HepG2 (cell line): ENCODE results near the gene SART1. TPM values are rescaled to one million over a fixed set of nuclear protein-coding genes. Genes with fewer than 3 reads are reported as not detected.

ENCODE experiments used
- DR1 ChIP-seq: sonication (generic); formaldehyde crosslinking; IDR thresholded peaks from 2 replicates; pipeline ENCODE4 v1.8.0; 2021; ENCODE audit warnings: mild to moderate bottlenecking, missing genetic modification reagents, inconsistent platforms
- LRRFIP1 ChIP-seq: sonication (generic); formaldehyde crosslinking; conservative IDR thresholded peaks from 2 replicates; pipeline ENCODE4 v1.4.0; 2020; ENCODE audit warnings: missing genetic modification reagents
- MED8 ChIP-seq: sonication (generic); formaldehyde crosslinking; IDR thresholded peaks from 2 replicates; pipeline ENCODE4 v1.8.1; 2023; ENCODE audit warnings: mild to moderate bottlenecking, missing genetic modification reagents; ENCODE audit not compliant: insufficient replicate concordance
- POLR2AphosphoS5 ChIP-seq: IDR thresholded peaks from 2 replicates; pipeline ENCODE4 v1.6.1; 2012; ENCODE audit warnings: low read depth, low read length
- RFX1 ChIP-seq: fragments of 450-650 bp; IDR thresholded peaks from 2 replicates; pipeline ENCODE4 v1.6.1; 2017
- RXRA ChIP-seq: sonication (generic); formaldehyde crosslinking; IDR thresholded peaks from 2 replicates; pipeline ENCODE4 v1.5.1; 2020; ENCODE audit warnings: missing genetic modification reagents
- SCMH1 ChIP-seq: sonication (generic); formaldehyde crosslinking; IDR thresholded peaks from 2 replicates; pipeline ENCODE4 v1.9.0; 2021; ENCODE audit warnings: missing genetic modification reagents, mild to moderate bottlenecking, borderline replicate concordance
- SNAPC5 ChIP-seq: sonication (generic); formaldehyde crosslinking; IDR thresholded peaks from 2 replicates; pipeline ENCODE4 v1.8.1; 2023; ENCODE audit warnings: mild to moderate bottlenecking, missing genetic modification reagents, borderline replicate concordance
- TGIF2 ChIP-seq: IDR thresholded peaks from 2 replicates; pipeline ENCODE4 v1.6.1; 2016; ENCODE audit warnings: control low read depth, missing compliant biosample characterization
- THYN1 ChIP-seq: sonication (generic); formaldehyde crosslinking; IDR thresholded peaks from 2 replicates; pipeline ENCODE4 v1.8.1; 2023; ENCODE audit warnings: low read depth, mild to moderate bottlenecking, moderate library complexity, missing genetic modification reagents, borderline replicate concordance
- ZNF275 ChIP-seq: sonication (generic); formaldehyde crosslinking; IDR thresholded peaks from 2 replicates; pipeline ENCODE4 v1.8.0; 2022; ENCODE audit warnings: missing genetic modification reagents, mild to moderate bottlenecking, inconsistent platforms, borderline replicate concordance
- ZNF317 ChIP-seq: sonication (generic); formaldehyde crosslinking; IDR thresholded peaks from 2 replicates; pipeline ENCODE4 v1.5.0; 2020; ENCODE audit warnings: mild to moderate bottlenecking, missing genetic modification reagents
- ZNF335 ChIP-seq: sonication (generic); formaldehyde crosslinking; IDR thresholded peaks from 2 replicates; pipeline ENCODE4 v1.4.0; 2020; ENCODE audit warnings: missing genetic modification reagents
- ZNF644 ChIP-seq: IDR thresholded peaks from 2 replicates; pipeline ENCODE4 v1.6.1; 2016; ENCODE audit warnings: low read depth
- ZNF713 ChIP-seq: sonication (generic); formaldehyde crosslinking; IDR thresholded peaks from 2 replicates; pipeline ENCODE4 v1.4.0; 2020; ENCODE audit warnings: mild to moderate bottlenecking, missing genetic modification reagents
- ZNF792 ChIP-seq: IDR thresholded peaks from 2 replicates; pipeline ENCODE4 v1.6.1; 2016
- polyA plus RNA-seq, 8 experiments: library from polyadenylated mRNA; depleted of rRNA in 3 of 8; stranded (reverse) in 7 of 8; unstranded in 1 of 8; fragments of >200 nt; fragmentation: Illumina TruSeq in 4 of 8; extraction: Trizol in 4 of 8; gene quantifications; 2 replicates each; pipeline versions ENCODE4 v1.2.1 to v1.2.3, GENCODE V29; 2011 to 2016; ENCODE audit warnings: low read depth in 4 of 8, missing spikeins in 1 of 8, mixed read lengths in 1 of 8; ENCODE audit not compliant: insufficient read depth in 1 of 8
- total RNA-seq, 5 experiments: library from RNA; depleted of rRNA; stranded (reverse); fragments of >200 nt; fragmentation: Illumina TruSeq; extraction: Trizol; gene quantifications; 2 replicates each; pipeline ENCODE4 v1.2.3, GENCODE V29; 2016; ENCODE audit warnings: low read depth in 1 of 5
- TF ChIP-seq, protein P1 (sequence below): sonication (generic); formaldehyde crosslinking; IDR thresholded peaks from 2 replicates; pipeline ENCODE4 v1.4.0; 2020; ENCODE audit warnings: missing genetic modification reagents; ENCODE audit errors: not compliant biosample characterization
- TF ChIP-seq, protein P2 (sequence below): IDR thresholded peaks from 2 replicates; pipeline ENCODE4 v1.6.1; 2016; ENCODE audit warnings: low read depth, borderline replicate concordance
- TF ChIP-seq, protein P3 (sequence below): sonication (generic); formaldehyde crosslinking; IDR thresholded peaks from 2 replicates; pipeline ENCODE4 v1.8.0; 2022; ENCODE audit warnings: missing genetic modification reagents, mild to moderate bottlenecking, borderline replicate concordance

SART1 gene
- total and polyA plus RNA-seq, 2 of the 13 experiments (the other 11 are each of a cell fraction or from before 2014, with no cell fraction given) = 11.3 to 22.5 TPM

- TF ChIP-seq LRRFIP1 (CRISPR knock-in tag) = no peak
- no peak for TF ChIP-seq ZNF317 (CRISPR knock-in tag)
- TF ChIP-seq SNAPC5 (CRISPR knock-in tag) = no peak
- TF ChIP-seq, protein P1, sequence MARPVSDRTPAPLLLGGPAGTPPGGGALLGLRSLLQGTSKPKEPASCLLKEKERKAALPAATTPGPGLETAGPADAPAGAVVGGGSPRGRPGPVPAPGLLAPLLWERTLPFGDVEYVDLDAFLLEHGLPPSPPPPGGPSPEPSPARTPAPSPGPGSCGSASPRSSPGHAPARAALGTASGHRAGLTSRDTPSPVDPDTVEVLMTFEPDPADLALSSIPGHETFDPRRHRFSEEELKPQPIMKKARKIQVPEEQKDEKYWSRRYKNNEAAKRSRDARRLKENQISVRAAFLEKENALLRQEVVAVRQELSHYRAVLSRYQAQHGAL (CRISPR knock-in tag) = no peak
- TF ChIP-seq THYN1 = no peak
- TF ChIP-seq, protein P2, sequence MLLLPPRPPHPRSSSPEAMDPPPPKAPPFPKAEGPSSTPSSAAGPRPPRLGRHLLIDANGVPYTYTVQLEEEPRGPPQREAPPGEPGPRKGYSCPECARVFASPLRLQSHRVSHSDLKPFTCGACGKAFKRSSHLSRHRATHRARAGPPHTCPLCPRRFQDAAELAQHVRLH (CRISPR knock-in tag) = no peak
- no peak; the same call in 1 of the 2 replicates for TF ChIP-seq DR1 (CRISPR knock-in tag)
- TF ChIP-seq TGIF2 (CRISPR knock-in tag) = no peak
- TF ChIP-seq, protein P3, sequence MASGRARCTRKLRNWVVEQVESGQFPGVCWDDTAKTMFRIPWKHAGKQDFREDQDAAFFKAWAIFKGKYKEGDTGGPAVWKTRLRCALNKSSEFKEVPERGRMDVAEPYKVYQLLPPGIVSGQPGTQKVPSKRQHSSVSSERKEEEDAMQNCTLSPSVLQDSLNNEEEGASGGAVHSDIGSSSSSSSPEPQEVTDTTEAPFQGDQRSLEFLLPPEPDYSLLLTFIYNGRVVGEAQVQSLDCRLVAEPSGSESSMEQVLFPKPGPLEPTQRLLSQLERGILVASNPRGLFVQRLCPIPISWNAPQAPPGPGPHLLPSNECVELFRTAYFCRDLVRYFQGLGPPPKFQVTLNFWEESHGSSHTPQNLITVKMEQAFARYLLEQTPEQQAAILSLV (CRISPR knock-in tag) = no peak
- no peak for TF ChIP-seq ZNF792 (CRISPR knock-in tag)
- no peak for TF ChIP-seq ZNF335
- TF ChIP-seq SCMH1 (CRISPR knock-in tag) = no peak
- TF ChIP-seq ZNF713 (CRISPR knock-in tag) = no peak
- no peak for TF ChIP-seq MED8 (CRISPR knock-in tag)
- TF ChIP-seq RXRA (CRISPR knock-in tag) = no peak
- no peak; the same call in 1 of the 2 replicates for TF ChIP-seq ZNF275
- TF ChIP-seq ZNF644 (CRISPR knock-in tag) = no peak
- TF ChIP-seq RFX1 = no peak
- TF ChIP-seq POLR2AphosphoS5 = no peak
Observed at GRCh38 chr11:65918211-65919140, 43.1 kb upstream of the SART1 start, which contains the start of gene C11orf68 (continued).
